GM13977 (cell line): ENCODE results near the gene NDFIP2.

ENCODE experiments used
- DNase-seq: peaks from one replicate; pipeline ENCODE4 v3.0.0; 2012; ENCODE audit warnings: low spot score
- in situ Hi-C: fragments of 300-500 bp; cut with MboI; formaldehyde crosslinking; loops from one replicate; pipeline ENCODE4 v1.12.0; 2022; ENCODE audit warnings: low sequenced_read_pairs, low pct_unique_long_range_greater_than_20kb, mixed read lengths, inconsistent platforms; ENCODE audit not compliant: unreplicated experiment
- TF ChIP-seq, protein P1 (sequence below): IDR thresholded peaks from 2 replicates; pipeline ENCODE4 v1.5.1; 2012; ENCODE audit warnings: mild to moderate bottlenecking, control low read depth; ENCODE audit not compliant: insufficient read depth; ENCODE audit errors: extremely low read depth, missing control alignments

The NDFIP2 gene, protein sequence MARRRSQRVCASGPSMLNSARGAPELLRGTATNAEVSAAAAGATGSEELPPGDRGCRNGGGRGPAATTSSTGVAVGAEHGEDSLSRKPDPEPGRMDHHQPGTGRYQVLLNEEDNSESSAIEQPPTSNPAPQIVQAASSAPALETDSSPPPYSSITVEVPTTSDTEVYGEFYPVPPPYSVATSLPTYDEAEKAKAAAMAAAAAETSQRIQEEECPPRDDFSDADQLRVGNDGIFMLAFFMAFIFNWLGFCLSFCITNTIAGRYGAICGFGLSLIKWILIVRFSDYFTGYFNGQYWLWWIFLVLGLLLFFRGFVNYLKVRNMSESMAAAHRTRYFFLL

DNA sequence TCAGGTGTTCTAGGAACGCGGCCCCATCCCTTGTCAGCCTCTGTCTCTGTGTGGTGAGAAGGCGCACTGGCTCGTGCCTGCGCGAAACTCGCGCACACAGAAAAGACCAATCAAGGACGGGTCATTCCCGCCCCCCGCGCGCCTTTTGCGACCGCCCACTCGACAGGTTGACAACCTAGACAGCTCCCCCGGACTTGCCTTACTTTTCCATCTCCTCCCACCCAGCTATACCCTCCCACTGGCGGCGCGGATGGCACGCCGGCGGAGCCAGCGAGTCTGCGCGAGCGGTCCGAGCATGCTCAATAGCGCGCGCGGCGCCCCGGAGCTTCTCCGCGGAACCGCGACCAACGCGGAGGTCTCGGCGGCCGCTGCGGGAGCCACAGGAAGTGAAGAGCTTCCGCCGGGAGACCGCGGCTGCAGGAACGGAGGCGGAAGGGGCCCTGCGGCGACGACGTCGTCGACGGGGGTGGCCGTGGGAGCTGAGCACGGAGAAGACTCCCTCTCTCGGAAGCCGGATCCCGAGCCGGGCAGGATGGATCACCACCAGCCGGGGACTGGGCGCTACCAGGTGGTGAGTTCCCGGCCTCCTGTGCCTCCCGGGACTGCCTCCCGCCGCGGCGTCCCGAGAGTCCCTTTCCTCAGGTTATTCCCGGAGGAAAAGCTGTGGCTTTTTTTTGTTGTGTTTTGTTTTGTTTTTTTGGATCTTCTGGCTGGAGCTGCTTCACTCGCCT lies at the start of gene NDFIP2:
NDFIP2 (plus strand) TSS at position 202 of the 731 bp plus-strand sequence; CDS start at position 251, 49 bp downstream.
- TF ChIP-seq, protein P1, sequence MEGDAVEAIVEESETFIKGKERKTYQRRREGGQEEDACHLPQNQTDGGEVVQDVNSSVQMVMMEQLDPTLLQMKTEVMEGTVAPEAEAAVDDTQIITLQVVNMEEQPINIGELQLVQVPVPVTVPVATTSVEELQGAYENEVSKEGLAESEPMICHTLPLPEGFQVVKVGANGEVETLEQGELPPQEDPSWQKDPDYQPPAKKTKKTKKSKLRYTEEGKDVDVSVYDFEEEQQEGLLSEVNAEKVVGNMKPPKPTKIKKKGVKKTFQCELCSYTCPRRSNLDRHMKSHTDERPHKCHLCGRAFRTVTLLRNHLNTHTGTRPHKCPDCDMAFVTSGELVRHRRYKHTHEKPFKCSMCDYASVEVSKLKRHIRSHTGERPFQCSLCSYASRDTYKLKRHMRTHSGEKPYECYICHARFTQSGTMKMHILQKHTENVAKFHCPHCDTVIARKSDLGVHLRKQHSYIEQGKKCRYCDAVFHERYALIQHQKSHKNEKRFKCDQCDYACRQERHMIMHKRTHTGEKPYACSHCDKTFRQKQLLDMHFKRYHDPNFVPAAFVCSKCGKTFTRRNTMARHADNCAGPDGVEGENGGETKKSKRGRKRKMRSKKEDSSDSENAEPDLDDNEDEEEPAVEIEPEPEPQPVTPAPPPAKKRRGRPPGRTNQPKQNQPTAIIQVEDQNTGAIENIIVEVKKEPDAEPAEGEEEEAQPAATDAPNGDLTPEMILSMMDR = no peak
- in situ Hi-C loops = no loop called here
- peak; percentile 81 for DNase-seq

DNA sequence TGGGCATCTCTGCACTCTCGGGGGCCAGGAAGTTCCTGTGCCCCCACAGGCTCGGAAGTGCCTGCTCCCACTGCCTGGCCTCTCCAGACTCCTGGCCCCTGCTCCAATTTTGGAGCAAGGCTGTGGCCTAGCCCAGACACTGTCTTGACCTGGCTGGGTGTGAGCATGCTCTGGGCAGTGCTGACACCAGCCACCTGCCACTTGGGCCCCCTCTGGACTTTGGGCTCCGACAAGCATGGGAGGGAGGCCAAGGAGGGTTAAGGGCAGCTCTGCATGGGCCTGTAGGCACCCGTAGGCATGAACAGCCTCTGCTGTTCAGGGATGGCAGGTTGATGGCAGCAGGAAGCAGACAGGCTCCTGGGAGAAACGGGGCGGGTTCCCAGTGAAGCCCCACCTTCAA lies 48.9 kb upstream of the NDFIP2 start:
- in situ Hi-C loops = no loop called here
- TF ChIP-seq, protein P1 = no peak
- DNase-seq = no peak

DNA sequence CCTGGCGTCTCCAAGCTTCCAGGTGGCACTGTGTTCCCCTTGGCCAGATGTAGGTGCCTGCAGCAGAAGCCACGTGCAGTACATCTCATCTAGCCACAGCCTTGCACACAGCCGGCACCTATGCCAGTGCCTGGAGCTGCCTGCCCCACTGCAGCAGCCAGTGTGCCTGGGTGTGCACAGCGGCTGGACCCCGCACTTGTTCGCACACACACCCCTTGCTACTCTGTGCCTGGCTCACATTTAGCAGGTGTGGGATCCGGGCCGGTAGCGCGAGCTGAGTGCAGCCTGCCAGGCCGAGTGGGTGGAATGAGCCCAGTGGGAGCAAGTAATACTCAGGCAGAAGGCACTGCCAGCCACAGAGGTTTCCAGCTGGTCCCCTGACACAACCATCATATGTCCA lies 48.0 kb upstream of the NDFIP2 start:
- DNase-seq = no peak
- in situ Hi-C loops = no loop called here

DNA sequence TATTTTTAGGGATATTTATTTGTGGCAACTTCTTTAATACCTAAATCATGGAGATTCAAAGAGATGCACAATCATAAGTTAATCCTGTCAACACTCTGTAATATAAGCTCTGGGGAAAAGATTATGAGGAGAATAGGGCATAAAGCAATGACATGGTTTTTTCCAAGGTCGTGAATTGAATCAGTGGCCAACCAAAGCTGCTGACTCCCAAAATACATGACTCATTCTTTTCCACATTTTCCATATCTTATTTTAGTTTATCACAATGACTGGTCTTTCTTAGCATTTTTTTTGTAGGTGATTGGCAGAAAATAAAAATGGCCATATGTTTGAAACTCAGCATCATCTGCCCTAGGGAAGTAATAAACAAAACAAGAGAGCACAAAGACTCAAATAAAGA lies 46.4 kb upstream of the NDFIP2 start:
- TF ChIP-seq, protein P1 = no peak
- in situ Hi-C loops = no loop called here
- DNase-seq = no peak

More for the DNA sequence above, 48.0 kb upstream of the NDFIP2 start:
- TF ChIP-seq, protein P1 = no peak

DNA sequence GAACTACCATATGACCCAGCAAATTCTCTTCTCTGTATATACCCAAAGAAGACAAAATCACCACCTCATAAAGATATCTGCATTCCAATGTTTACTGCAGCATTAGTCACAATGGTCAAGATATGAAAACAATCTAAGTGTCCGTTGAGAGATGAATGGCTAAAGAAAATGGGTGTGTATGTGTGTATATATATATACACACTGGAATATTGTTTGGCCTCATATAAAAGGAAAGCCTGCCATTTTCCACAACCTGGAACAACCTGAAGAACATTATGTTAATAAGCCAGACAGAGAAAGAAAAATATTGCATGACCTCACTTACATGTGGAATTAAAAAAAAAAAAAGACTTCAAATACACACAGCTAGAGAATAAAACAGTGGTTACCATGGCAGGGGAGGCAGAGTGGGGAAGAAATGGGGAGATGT lies 45.4 kb upstream of the NDFIP2 start:
- TF ChIP-seq, protein P1 = no peak
- no peak for DNase-seq
- in situ Hi-C loops = no loop called here

DNA sequence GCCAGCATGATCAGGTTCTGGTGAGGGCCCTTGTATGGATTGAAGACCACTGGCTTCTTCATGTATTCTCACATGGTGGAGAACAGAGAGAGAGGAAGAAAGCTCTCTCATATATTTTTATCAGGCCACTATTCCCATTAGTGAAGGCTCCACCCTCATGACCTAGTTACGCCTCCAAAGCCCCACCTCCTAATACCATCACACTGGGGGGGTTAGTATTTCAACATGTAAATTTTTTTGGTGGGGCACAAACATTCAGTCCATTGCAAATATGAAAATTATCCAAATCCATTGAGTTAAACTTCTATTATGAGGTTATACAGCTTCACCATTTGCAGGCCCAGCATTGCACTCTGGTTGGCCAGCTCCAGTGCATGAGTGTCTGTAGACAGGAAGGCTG lies 41.7 kb upstream of the NDFIP2 start:
- TF ChIP-seq, protein P1 = no peak
- in situ Hi-C loops = no loop called here
- DNase-seq = no peak
